Uterus (tissue), 2 donors: ENCODE results near the gene ATP6V0B.

ENCODE experiments used
- POLR2A ChIP-seq, 2 donors: fragments of 450-650 bp; IDR thresholded peaks; one replicate each; pipeline ENCODE4 v1.6.1; 2016; ENCODE audit warnings: antibody characterized with exemption in 2 of 2, mild to moderate bottlenecking in 1 of 2, moderate library complexity in 1 of 2
- TF ChIP-seq, protein P1 (sequence below), 4 experiments: fragments of 200-600 bp in 2 of 4; fragments of 450-650 bp in 2 of 4; sonication (generic) in 2 of 4; IDR thresholded peaks; one replicate each; pipeline ENCODE4 v1.5.1; 2016 to 2019; ENCODE audit warnings: antibody characterized with exemption in 4 of 4, mild to moderate bottlenecking in 2 of 4, moderate library complexity in 1 of 4

DNA sequence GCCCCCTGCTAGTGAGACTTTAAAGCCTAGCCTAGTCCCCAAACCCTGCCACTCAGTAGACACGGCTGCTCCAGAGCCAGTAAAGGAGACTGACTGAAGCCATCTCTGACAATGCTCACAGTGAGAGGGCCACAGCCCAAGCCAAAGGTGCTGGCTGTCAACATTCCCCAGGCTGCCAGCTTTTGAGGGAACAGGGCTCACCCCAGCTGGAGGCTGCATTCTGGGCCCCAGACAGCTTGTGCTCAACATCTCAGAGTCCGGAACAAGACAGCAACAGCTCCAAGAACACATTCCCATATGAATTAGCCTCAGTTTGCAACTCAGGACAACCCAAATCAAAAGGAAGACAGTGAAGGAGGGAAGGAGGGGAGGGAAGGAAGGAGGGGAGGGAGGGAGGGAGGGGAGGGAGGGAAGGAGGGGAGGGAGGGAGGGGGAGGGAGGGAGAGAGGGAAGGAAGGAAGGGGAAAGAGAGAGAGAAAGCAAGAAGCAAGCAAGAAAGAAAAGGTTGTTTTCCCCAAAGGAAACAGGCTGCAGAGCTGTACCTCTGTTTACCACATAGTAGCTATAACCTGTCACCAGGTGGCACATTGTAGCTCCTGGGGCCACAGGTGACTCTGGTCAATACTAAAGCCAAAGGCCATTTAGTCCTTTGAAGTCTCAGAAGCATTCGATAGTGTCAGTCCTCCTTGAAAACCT, 35.7 kb upstream of the ATP6V0B start:
- TF ChIP-seq, protein P1, sequence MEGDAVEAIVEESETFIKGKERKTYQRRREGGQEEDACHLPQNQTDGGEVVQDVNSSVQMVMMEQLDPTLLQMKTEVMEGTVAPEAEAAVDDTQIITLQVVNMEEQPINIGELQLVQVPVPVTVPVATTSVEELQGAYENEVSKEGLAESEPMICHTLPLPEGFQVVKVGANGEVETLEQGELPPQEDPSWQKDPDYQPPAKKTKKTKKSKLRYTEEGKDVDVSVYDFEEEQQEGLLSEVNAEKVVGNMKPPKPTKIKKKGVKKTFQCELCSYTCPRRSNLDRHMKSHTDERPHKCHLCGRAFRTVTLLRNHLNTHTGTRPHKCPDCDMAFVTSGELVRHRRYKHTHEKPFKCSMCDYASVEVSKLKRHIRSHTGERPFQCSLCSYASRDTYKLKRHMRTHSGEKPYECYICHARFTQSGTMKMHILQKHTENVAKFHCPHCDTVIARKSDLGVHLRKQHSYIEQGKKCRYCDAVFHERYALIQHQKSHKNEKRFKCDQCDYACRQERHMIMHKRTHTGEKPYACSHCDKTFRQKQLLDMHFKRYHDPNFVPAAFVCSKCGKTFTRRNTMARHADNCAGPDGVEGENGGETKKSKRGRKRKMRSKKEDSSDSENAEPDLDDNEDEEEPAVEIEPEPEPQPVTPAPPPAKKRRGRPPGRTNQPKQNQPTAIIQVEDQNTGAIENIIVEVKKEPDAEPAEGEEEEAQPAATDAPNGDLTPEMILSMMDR (IDR thresholded peaks at IDR 0.05), result no peak
- TF ChIP-seq POLR2A (IDR thresholded peaks at IDR 0.05), result no peak
